Peyer's patch (tissue), 4 donors: ENCODE results near the gene EFHC1. TPM values are rescaled to one million over a fixed set of nuclear protein-coding genes. Genes with fewer than 3 reads are reported as not detected.

Source experiments
- DNase-seq, 3 donors: peaks; one replicate each; pipeline ENCODE4 v3.0.0-alpha.2; 2017 to 2019
- H3K27ac ChIP-seq, 4 donors: fragments of 200-600 bp; sonication (generic); one replicate each; pipeline ENCODE4 v1.5.1; 2016 to 2019
- H3K27me3 ChIP-seq, 2 donors: fragments of 200-600 bp; sonication (generic); one replicate each; pipeline ENCODE4 v1.5.1; 2019
- H3K36me3 ChIP-seq, 3 donors: fragments of 200-600 bp; sonication (generic); one replicate each; pipeline ENCODE4 v1.5.1; 2016 to 2019
- H3K4me1 ChIP-seq, 4 donors: fragments of 200-600 bp; sonication (generic); one replicate each; pipeline ENCODE4 v1.5.1; 2016 to 2019
- H3K4me3 ChIP-seq, 4 donors: fragments of 200-600 bp; sonication (generic); 1 replicate in 3 of 4; 2 replicates in 1 of 4; pipeline ENCODE4 v1.5.1; 2016 to 2019; ENCODE audit warnings: mild to moderate bottlenecking in 1 of 4
- H3K9me3 ChIP-seq, 4 donors: fragments of 200-600 bp; sonication (generic); one replicate each; pipeline ENCODE4 v1.5.1; 2016 to 2019; ENCODE audit warnings: mild to moderate bottlenecking in 1 of 4
- CTCF ChIP-seq, 6 experiments: fragments of 450-650 bp in 4 of 6; fragments of 200-600 bp in 2 of 6; sonication (generic) in 1 of 6; IDR thresholded peaks; one replicate each; pipeline ENCODE4 v1.5.1; 2017 to 2019; ENCODE audit warnings: antibody characterized with exemption in 6 of 6, mild to moderate bottlenecking in 3 of 6, moderate library complexity in 1 of 6
- POLR2A ChIP-seq, 2 donors: fragments of 450-650 bp; IDR thresholded peaks; one replicate each; pipeline ENCODE4 v1.5.1; 2017; ENCODE audit warnings: antibody characterized with exemption in 2 of 2, mild to moderate bottlenecking in 2 of 2, moderate library complexity in 2 of 2
- total RNA-seq, 4 donors: library from RNA; depleted of rRNA; stranded (reverse); fragments of >200 nt; gene quantifications; one replicate each; pipeline ENCODE4 v1.1.0, GENCODE V29; 2016

The EFHC1 gene
- total RNA-seq, 4 donors from 2014 or later: 20.0 to 40.4 (median 22.7) TPM

GRCh38 chr6:52388790-52389189 is 31.4 kb upstream of the EFHC1 start:
- H3K4me3 ChIP-seq: no peak overlapping the region
- no peaks in the 10 kb centered on the region for H3K27me3 ChIP-seq
- H3K27ac ChIP-seq: peak overlapping the region; percentile 60 to 81 (median 70)
- H3K9me3 ChIP-seq: no peaks in the 10 kb centered on the region
- DNase-seq: peak in 1 of 3 donors; percentile 50
- H3K36me3 ChIP-seq: no peaks in the 10 kb centered on the region
- peaks cover 0 to 38% (median 7%) of the 10 kb centered on the region in 4 donors for H3K4me1 ChIP-seq
- TF ChIP-seq POLR2A (IDR thresholded peaks at IDR 0.05) (no peak), CTCF (IDR thresholded peaks at IDR 0.05) (no peak)

- TF ChIP-seq CTCF (IDR thresholded peaks at IDR 0.05): no peak
- TF ChIP-seq POLR2A (IDR thresholded peaks at IDR 0.05): no peak
- H3K36me3 ChIP-seq: no peaks in the 10 kb centered on the region
- H3K9me3 ChIP-seq: no peaks in the 10 kb centered on the region
- H3K4me3 ChIP-seq: no peak overlapping the region
- peak overlapping the region; percentile 60 to 81 (median 70) for H3K27ac ChIP-seq
- peaks cover 0 to 35% (median 7%) of the 10 kb centered on the region in 4 donors for H3K4me1 ChIP-seq
- H3K27me3 ChIP-seq: no peaks in the 10 kb centered on the region
- no peak for DNase-seq
Observed at GRCh38 chr6:52389264-52389625, 30.9 kb upstream of the EFHC1 start.

- Histone ChIP-seq H3K4me3 (peak overlapping the region in 1 of 4 donors; percentile 3), H3K9me3 (no peaks in the 10 kb centered on the region), H3K27ac (peak overlapping the region; percentile 60 to 81 (median 70)), H3K36me3 (no peaks in the 10 kb centered on the region), H3K27me3 (no peaks in the 10 kb centered on the region), H3K4me1 (peaks cover 0 to 35% (median 8%) of the 10 kb centered on the region in 4 donors)
- TF ChIP-seq CTCF (IDR thresholded peaks at IDR 0.05) (peak in 3 of 6 experiments; percentile 39 to 54 (median 49)), POLR2A (IDR thresholded peaks at IDR 0.05) (peak; percentile 12 to 40)
- peak; percentile 57 to 90 (median 88) for DNase-seq
Observed at GRCh38 chr6:52389626-52390360, 30.3 kb upstream of the EFHC1 start.

DNA sequence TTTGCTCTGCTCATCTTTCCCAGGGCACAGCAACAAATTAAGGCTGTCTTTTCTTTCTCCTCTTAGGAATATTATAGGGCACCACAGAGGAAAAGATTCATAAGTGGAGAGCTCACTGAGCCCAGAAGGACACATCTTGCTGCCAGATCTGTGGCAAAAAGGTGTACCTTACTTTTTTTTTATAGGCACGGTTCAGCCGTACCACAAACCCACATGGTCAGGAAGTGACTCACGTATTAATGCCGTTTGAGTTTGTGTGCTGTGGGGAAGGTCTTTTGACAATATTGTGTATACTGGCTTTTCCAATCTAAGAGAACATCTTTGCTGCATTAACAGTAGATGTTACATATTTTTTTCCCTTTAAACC is 29.8 kb upstream of the EFHC1 start:
- DNase-seq: peak in 2 of 3 donors; percentile 49 to 68

GRCh38 chr6:52391599-52391998 is 28.5 kb upstream of the EFHC1 start:
- peak overlapping the region in 3 of 4 donors; percentile 22 to 77 (median 60) for H3K27ac ChIP-seq

More for the DNA sequence above, 29.8 kb upstream of the EFHC1 start:
- Histone ChIP-seq H3K27me3 (no peaks in the 10 kb centered on the region), H3K36me3 (no peaks in the 10 kb centered on the region), H3K4me3 (peak overlapping the region in 1 of 4 donors; percentile 3), H3K4me1 (peaks cover 0 to 35% (median 9%) of the 10 kb centered on the region in 4 donors), H3K9me3 (no peaks in the 10 kb centered on the region), H3K27ac (peak overlapping the region; percentile 60 to 81 (median 70))
- TF ChIP-seq POLR2A (IDR thresholded peaks at IDR 0.05): no peak

More at GRCh38 chr6:52391599-52391998, 28.5 kb upstream of the EFHC1 start:
- Histone ChIP-seq H3K4me1 (peaks cover 0 to 44% (median 9%) of the 10 kb centered on the region in 4 donors), H3K36me3 (no peaks in the 10 kb centered on the region), H3K27me3 (no peaks in the 10 kb centered on the region), H3K9me3 (no peaks in the 10 kb centered on the region), H3K4me3 (no peak overlapping the region)
- DNase-seq: no peak
- TF ChIP-seq POLR2A (IDR thresholded peaks at IDR 0.05) (no peak), CTCF (IDR thresholded peaks at IDR 0.05) (no peak)
